Lower leg skin (tissue), 4 donors: Measurements from ENCODE around the gene CLK2. TPM values are rescaled to one million over a fixed set of nuclear protein-coding genes. Genes with fewer than 3 reads are reported as not detected.
"Not testable (repeated sequence)": the region's sequence is repeated elsewhere in the genome, so short reads cannot be mapped to it uniquely, and the experiment has no call there.

Experiments
- DNase-seq, 2 donors: peaks; one replicate each; pipeline ENCODE4 v3.0.0-alpha.2; 2019; ENCODE audit warnings: low spot score in 2 of 2
- H3K4me3 ChIP-seq: fragments of 200-600 bp; sonication (generic); 2 replicates; pipeline ENCODE4 v1.5.1; 2017; ENCODE audit warnings: mild to moderate bottlenecking, low read depth; ENCODE audit not compliant: poor library complexity, severe bottlenecking
- CTCF ChIP-seq, 3 donors: fragments of 450-650 bp; IDR thresholded peaks; one replicate each; pipeline ENCODE4 v1.5.1; 2016; ENCODE audit warnings: antibody characterized with exemption in 3 of 3, mild to moderate bottlenecking in 3 of 3, moderate library complexity in 2 of 3
- POLR2A ChIP-seq, 2 donors: fragments of 450-650 bp; IDR thresholded peaks; one replicate each; pipeline ENCODE4 v1.6.1; 2016 to 2017; ENCODE audit warnings: antibody characterized with exemption in 2 of 2, mild to moderate bottlenecking in 1 of 2, moderate library complexity in 1 of 2
- WGBS, 2 donors: methylation state at CpG; one replicate each; pipeline ENCODE4 v1.1.5; 2018; 5-methylcytosine and 5-hydroxymethylcytosine counted together
- intact Hi-C: fragments of 100-400 bp; cut with DNase I; formaldehyde crosslinking; loops from one replicate; pipeline ENCODE4 v1.15.0; 2023; ENCODE audit warnings: low total_unique reads
- total RNA-seq, 4 donors: library from RNA; depleted of rRNA; stranded (reverse); fragments of >200 nt; gene quantifications; one replicate each; pipeline ENCODE4 v1.1.0, GENCODE V29; 2016

Gene CLK2
- total RNA-seq, 4 donors from 2014 or later: 24.6 to 55.8 (median 38.0) TPM

GRCh38 chr1:155219592-155220031, 53.7 kb downstream of the CLK2 start:
- 6 to 23% methylated on average over 1 of the region's 1 CpG for WGBS, 2 donors
- no peak for DNase-seq
- no peak overlapping the region for H3K4me3 ChIP-seq

GRCh38 chr1:155218854-155219591, 54.3 kb downstream of the CLK2 start:
- no peak overlapping the region for H3K4me3 ChIP-seq
- TF ChIP-seq POLR2A (IDR thresholded peaks at IDR 0.05) (no peak), CTCF (IDR thresholded peaks at IDR 0.05) (no peak)
- WGBS, 2 donors: 32 to 42% methylated on average over 7 of the region's 7 CpGs
- intact Hi-C loops: no loop called here
- peak in 1 of 2 donors; percentile 67 for DNase-seq

More at GRCh38 chr1:155219592-155220031, 53.7 kb downstream of the CLK2 start:
- intact Hi-C loops: loop anchor here (5.0 kb wide), 1 partner anchor 652 kb away; the partner anchor contains the start of gene CHRNB2
- TF ChIP-seq POLR2A (IDR thresholded peaks at IDR 0.05): no peak
- TF ChIP-seq CTCF (IDR thresholded peaks at IDR 0.05): no peak

DNA sequence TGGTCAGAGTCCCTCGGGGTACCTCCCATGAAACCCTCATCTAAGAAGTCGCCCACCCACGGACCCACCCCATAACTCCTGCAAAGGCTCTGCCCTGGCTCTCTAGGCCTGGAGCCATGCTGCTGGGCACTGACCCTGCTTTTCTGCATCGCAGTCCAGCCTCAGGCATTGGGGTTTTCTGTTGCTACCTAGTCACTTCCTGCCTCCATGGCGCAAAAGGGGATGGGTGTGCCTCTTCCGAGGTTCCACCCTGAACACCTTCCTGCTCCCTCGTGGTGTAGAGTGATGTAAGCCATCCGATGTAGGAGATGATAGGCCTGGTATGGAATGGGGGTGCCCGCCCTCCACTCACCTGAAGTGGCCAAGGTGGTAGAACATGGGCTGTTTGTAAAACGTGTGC, 58.6 kb downstream of the CLK2 start:
- intact Hi-C loops, DNase-seq, H3K4me3 ChIP-seq: not testable (repeated sequence)
- WGBS, 2 donors: 53 to 76% methylated on average over 7 to 10 of the region's 10 CpGs

Other genes starting within 250 kb of the CLK2 start
- gene DCST2, start 239.7 kb downstream of the CLK2 start, total RNA-seq: 10 to 100 TPM in 1 of 4 donors, 1 to 10 TPM in 3; 3.8 to 11.5 (median 6.3) TPM
- 1 to 10 TPM in 2 of 4 donors, under 1 TPM in 2; 0.38 to 3.6 (median 0.87) TPM for gene DCST1, start 239.7 kb downstream of the CLK2 start, total RNA-seq
- 100 to 1,000 TPM; 232 to 289 (median 279) TPM for gene ADAM15, start 222.2 kb downstream of the CLK2 start, total RNA-seq
- gene EFNA4, start 209.8 kb downstream of the CLK2 start, total RNA-seq: 10 to 100 TPM; 29.5 to 66.6 (median 52.9) TPM
- 100 to 1,000 TPM; 111 to 150 (median 129) TPM for gene EFNA3, start 194.7 kb downstream of the CLK2 start, total RNA-seq
- 100 to 1,000 TPM; 125 to 235 (median 185) TPM for gene EFNA1, start 145.6 kb downstream of the CLK2 start, total RNA-seq
- 10 to 100 TPM; 33.3 to 59.4 (median 43.7) TPM for gene SLC50A1, start 137.7 kb downstream of the CLK2 start, total RNA-seq
- gene DPM3, start 133.0 kb downstream of the CLK2 start, total RNA-seq: 10 to 100 TPM; 19.2 to 74.7 (median 36.9) TPM
- 100 to 1,000 TPM in 2 of 4 donors, 10 to 100 TPM in 2; 48.6 to 109 (median 97.6) TPM for gene KRTCAP2, start 100.2 kb downstream of the CLK2 start, total RNA-seq
- 1 to 10 TPM in 1 of 4 donors, under 1 TPM in 2, not detected in 1; 0.17 to 1.2 (median 0.62) TPM for gene TRIM46, start 99.7 kb downstream of the CLK2 start, total RNA-seq
- 10 to 100 TPM; 15.6 to 26.6 (median 20.2) TPM for gene THBS3, start 65.6 kb downstream of the CLK2 start, total RNA-seq
- 10 to 100 TPM; 20.5 to 54.8 (median 40.8) TPM for gene MTX1, start 64.8 kb downstream of the CLK2 start, total RNA-seq
- gene ENTREP3, start 18.0 kb downstream of the CLK2 start, total RNA-seq: 10 to 100 TPM in 3 of 4 donors, 1 to 10 TPM in 1; 9.6 to 26.0 (median 18.7) TPM
- 10 to 100 TPM; 67.8 to 96.9 (median 87.6) TPM for gene SCAMP3, start 11.1 kb downstream of the CLK2 start, total RNA-seq
- 1 to 10 TPM; 5.4 to 8.5 (median 6.4) TPM for gene HCN3, start 4.0 kb upstream of the CLK2 start, total RNA-seq
- gene PKLR, start 27.9 kb upstream of the CLK2 start, total RNA-seq: 1 to 10 TPM in 2 of 4 donors, under 1 TPM in 2; 0.13 to 1.7 (median 0.77) TPM
- 100 to 1,000 TPM in 3 of 4 donors, 10 to 100 TPM in 1; 98.5 to 185 (median 141) TPM for gene FDPS, start 35.4 kb upstream of the CLK2 start, total RNA-seq
- 10 to 100 TPM; 33.7 to 42.2 (median 41.1) TPM for gene RUSC1, start 47.4 kb upstream of the CLK2 start, total RNA-seq